ENCODE data around the gene FKBP8.

Gene FKBP8

DNA sequence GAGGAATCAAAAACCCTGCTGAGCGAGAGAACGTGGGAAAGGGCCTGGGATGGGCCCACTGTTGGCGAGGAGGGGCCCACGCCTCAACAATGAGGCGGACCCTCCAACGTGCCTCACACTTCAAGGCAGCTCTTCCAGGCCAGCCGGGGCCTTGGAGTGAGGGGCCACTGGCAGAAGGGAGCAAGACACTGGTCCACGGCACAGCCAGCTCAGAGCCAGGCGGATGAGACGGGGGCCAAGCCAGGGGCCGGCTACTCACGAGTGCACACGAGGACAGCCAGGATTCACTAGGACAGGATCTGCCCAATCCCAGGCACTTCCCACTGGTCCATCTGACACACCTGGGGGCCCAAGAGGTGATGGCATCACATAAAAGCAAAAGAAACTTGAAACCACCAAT is 42.0 kb downstream of the FKBP8 start:
- DNase-seq = no peak

DNA sequence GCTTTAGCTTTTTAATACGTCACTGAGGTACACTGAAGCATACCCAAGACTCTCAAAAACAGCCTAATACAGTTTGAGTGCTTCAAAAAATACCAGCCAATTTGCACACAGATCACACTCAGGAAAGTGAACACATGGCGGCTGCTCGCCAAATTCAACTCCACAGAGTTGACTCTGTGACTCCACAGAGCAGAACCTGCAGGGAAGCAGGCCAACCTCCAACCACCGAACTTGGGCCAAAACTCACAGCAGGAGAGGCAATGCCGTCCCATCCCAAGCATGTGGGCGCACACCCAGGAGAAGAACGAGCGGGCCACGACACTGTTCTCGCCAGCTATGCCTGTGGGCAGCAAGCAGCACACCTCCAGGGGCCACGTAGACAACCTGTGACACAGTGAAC is 42.6 kb downstream of the FKBP8 start:
- DNase-seq = no peak

DNA sequence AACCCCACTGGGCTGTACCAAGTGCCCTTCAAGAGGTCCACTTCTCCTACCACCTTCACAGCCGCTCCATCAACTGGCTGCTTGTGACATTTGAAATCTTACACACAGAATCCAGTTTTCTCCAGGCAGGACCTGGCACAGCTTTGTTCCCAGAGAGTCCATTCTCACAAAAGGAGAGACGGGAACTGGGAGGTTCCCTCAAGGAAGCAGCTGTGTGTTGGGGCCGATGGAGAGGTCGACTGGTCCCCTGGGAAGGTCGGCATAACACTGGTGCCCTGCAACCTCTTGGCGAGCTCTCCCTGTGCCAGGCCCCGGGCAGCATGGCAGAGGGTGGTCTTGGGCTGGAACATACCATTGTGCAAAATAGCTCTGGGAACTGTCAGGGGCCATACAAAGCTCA is 43.0 kb downstream of the FKBP8 start:
- DNase-seq = no peak

DNA sequence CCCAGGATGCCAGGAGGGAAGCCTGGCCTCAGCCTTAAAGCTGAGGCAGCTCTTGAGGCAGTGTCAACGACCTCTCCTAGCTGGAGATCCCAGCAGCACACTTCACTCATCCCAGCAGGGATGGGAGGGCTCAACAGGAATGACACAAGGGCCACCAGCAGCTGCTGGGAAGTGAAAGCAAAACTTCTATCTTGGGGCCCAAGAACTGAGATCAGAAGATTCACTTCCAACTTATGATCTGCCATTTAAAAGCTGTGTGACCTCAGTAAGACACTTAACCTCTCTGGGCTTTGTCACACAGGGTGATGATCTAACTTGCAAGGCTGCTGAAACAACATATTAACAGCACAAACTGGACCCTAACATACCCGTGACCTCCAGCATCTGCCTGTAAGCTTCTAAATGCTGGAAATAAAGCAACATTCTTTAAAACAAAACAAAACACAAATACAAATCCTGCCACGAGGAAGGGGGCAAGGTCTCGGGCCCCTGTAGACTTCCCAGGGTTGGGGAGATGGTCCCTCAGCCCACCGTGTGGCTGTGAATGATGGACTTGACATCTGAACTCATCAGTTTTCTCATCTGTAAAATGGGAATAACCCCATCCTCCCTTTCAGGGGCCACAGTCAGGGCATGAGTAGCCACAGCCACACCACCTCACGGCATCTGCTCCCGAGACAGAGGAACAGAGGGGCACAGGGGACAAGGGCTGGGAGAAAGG is 44.2 kb downstream of the FKBP8 start:
- DNase-seq = no peak

DNA sequence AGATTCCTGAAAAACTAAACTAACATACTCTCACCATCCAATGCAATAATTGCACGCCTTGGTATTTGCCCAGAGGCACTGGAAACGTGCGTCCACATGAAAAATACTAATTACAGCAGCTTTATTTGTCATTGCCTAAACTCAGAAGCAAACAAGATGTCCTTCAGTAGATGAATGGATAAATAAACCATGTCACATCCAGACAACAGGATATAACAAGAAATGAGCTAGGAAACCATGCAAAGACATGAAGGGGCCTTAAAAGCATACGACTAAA is 46.5 kb downstream of the FKBP8 start:
- no peak for DNase-seq

DNA sequence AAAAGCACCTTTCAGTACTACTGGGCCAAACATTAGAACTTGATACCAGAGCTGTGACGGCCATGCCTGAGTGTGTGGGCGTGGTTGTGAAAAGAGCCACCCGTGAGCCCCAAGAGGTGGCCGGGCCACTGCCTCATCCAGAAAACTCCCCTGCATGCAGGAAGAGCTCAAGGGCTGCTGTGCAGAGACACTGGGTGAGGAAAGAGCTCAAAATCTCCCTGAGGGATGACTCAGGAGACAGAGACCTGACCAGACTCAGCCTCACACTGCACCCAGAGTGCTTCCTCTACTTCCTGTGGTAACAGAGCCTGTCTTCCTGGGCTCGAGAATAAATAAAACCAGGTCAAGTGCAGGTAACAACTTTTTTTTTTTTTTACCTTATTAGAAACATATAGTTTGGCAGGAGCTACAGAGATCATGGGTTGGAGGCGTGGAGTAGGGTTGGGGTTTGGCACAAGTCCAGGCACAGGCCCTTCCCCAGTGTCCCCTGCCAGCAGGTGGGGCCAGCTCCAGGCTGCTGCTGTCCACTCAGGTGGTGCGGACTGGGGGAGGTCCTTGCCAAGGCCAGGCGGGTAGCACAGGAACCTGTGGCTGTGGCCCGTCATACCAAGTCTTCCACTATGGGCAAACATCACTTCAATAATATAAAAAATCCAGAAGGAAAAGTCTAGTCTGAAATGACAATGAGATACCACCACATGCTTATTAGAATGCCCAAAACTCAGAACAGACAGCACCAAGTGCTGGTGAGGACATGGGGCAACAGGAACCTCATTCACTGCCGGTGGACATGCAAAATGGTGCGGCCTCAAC is 47.0 kb downstream of the FKBP8 start:
- peak; percentile 54 for DNase-seq

DNA sequence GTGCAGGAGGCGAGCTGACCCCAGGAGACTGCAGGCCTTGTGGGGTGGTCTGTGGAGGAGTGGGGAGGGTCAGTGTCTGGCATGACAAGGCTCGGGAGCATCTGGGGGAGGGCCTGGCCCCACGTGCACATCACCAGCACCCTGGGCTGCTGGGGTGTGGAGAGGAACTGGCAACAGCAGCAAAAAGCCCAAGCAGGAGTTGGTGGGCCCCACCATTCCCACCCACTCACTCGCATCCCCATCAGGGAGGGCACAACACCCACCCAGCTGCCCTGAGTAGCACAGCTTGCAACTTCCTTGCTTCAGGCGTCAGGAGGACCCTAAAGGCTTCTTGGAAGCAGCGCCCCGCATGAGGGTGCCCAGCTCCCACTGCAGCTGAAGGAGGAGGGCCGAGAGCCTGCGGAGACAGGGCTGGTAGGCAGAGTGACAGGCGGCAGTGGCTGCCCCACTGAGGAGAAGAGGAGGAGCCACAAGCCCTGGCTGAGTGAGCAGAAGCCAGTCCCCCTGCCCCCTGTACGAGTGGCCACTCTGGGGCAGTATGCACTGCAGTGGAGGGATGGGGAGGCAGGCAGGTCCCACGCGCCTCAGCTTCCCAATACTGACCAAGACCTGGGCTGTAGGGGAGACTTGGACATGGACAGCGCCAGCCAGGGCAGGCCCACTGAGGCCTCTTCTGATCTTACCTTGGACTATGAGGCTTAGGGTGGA is 48.0 kb downstream of the FKBP8 start:
- DNase-seq = no peak

DNA sequence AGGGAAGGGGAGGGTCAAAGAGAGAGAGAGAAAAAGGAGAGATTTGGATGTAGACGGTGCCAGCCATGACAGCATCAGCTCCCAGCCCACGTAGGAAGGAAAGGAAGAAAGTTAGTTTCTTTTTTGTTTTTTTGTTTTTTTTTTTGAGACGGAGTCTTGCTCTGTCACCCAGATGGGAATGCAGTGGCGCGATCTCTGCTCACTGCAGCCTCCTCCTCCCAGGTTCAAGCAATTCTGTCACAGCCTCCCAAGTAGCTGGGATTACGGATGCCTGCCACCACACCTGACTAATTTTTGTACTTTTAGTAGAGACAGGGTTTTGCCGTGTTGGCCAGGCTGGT is 49.1 kb downstream of the FKBP8 start:
- peak; percentile 38 for DNase-seq

DNA sequence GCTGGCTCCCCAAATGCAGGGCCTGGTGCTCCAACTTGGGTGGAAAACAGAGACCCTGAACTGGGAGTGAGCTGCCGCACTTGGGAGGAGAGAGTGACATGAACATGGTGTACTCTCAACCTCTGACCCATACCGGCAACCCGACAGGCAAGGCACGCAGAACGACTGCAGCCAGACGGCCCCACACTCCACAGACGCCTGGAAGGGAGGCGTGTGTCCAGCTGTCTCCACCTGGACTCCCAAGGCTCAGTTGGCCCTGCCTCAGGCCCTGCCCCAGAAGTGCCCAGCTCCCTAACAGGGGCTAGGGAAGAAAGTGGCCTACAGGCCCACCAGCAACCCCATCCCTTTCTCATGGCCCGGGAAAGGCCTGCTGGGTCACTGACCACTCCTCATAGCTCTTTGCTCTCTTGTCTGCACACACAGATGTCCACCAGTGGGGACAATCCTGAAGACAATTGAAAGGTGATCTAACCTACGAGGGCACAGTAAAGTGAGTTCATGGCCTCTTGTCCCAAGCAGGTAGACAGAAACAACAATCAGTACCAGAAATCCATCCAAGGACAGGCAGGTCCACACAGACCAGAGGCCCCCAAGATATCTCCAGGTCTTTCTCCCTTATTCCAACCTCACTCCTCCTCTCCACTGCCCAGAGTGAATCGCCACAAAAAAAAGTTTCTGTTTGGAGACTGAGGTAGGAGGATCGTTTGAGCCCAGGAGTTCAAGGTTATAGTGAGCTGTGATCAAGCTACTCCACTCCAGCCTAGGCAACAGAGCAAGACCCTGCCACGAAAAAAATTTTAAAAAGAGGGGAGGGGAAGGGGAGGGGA is 49.7 kb downstream of the FKBP8 start:
- no peak for DNase-seq

DNA sequence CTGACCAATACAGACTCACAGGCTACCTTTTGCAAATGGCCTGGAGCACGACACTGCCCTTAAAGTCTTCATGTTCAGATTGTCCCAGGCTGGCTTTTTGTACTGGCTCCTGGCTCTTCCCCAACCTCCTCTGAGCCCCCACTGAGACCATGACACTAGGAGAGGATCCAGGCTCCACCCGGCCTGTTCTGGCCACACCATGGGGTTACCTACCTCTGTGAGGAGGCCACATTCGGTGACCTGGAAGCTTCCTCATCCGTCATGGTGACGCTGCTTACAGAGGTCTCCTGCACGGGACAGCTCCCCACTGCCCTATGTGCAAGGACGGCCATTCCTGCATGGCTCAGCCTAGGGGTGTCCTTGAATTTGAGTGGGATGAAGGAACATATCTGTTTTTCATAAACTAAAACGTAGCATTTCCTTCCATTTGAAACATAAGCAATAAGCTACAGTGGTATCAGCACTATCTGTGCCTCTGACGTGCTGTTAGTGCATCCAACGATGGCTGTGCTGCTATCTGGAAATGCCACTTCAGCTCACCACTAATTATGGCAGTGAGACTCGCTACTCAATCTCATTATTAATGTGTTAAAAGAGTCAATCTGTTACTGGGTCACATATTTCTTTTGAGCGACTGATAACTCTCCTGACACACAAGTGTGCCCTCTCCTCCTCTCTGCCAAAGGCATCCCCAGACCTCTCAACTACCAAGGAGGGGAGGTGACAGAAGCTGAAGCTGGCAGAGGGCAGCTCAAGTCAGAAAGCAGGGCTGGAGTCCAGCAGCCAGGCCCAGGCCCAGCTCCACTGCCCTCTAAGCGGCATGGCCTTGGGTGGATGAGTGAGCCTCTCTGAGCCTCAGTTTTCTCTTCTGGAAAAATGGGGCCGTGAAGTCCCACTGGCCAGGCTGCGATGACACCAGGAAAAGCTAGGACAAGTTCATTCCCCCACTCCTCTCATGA is 51.1 kb downstream of the FKBP8 start:
- DNase-seq = no peak

DNA sequence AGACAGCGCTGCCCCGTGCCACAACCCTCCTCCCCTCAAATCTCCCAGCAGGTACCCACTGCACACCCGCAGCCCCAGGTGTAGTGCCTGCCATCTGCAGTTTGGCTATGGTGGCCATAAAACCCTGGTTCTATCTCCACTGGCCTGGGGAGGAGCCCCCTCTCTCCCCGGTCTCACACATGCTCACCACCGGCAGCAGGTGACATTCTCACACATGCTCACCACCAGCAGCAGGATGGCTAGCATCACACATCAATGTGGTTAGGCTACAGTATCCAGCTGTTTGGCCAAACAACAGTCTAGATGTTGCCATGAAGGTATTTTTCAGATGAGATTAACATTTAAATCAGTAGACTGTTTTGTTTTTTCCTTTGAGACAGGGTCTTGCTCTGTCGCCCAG is 52.6 kb downstream of the FKBP8 start:
- DNase-seq = no peak

DNA sequence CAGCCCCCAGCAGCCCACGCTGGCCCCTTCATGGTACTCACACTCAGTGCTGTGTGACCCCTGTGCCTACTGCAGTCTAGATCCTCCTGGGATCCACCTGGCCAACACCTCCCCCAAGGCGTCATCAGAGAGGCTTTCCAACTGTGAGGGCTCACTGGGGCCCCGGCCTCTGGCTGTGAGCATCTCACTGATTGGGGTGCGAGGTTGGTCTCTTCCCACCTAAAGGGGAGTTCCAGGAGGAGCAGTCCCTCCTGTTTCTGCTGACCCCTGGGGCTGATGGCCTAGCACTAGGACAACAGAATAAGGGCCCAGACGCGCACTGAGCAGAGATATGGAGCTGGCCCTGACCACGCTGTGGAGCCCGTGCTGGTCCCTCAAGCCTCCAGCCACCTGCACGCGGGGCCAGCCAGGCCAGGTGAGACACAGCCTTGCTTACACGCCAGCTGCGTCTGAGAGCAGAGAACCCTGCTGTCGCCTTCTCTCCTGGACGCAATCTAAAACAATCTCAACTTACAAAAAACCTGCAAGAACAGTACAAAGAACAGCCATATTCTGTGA is 53.7 kb downstream of the FKBP8 start:
- no peak for DNase-seq

DNA sequence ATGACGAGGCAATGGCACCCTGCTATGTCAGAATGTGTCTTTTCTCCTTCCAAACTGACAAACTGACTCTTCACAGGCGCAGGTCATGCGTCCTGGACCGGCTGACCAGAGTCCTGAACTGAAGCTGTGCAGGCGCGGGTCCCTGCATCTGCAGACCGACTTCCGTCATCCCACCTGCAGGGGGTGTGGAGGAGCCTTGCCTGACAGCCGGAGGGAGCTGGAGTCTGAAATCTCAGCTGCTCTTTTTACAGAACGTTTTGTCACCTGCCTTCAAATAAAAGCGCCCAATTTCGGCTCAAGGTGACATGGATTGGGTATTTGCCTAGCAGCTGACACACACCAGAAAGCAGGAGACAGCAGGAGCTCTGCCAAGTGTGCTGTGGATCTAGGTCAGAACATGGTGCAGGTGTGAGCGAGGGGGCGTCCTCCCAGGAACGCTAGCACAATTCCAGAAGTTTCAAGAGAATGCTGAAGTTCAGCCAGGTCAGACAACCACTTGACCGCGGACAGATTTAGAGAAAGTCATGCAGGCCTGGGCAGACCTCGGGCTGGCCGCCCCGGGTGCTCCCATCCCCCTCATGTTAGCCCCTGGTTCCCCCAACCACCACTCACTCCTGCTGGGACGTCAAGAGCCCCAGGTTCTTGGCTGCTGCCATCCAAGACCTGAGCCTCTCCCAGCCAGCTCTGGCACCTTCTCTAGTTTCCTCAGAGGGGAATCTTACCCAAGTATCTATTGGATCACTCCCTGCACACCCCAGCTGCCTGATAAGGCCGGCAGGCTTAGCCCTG is 54.3 kb downstream of the FKBP8 start:
- DNase-seq = no peak

DNA sequence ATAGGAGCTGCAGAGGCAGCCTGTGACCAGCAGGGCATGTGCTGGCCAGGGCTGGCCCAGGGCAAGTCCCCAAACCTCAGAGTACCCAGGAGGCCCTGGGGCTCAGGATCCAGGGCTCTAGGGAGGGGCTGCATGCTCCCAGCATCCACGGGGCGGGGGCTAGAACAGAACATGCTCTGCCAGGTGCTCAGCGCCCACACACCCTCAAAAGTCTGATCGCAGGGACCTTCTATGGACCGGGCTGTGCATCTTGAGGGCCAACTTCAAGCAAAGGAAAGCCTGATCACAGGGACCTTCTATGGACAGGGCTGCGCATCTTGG is 55.0 kb downstream of the FKBP8 start:
- peak; percentile 23 for DNase-seq

DNA sequence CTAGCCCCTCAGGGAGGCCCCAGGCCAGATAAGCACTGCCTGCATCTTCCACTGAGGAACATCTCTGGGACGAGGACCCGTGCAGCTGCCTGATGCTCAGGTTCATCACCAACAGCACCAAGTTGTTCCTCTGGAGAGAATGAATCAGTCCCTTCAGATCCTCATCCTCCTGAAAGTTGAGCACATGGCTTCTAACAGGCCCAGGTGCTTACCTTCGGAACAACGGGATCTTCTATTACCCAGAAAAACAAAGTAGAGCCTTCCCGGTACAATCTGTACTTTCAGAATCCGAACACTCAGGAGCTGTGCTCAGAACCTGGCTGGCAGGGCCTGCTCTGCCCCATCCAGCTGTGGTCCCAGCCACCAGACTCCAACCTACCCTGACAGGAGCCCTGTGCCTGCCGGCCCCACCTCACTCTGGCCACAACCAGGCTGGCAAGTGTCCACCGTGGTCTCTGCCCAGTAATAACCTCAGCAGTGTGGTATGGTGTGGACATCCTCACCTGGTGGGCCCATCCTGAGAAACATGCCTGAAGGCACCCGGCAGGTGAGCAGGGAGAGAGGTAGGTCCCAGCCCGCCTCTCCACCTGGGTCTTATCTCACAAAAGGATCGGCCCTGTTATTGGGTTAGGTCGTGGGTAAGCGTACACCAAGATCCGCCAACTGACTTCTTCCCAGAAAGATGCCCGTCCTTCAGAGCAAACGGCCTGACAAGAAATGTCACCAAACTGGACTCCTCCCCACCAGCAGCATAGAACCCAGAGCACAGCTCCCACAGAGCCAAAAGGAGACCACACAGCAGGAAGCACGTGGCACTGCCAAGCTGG is 55.6 kb downstream of the FKBP8 start:
- no peak for DNase-seq

DNA sequence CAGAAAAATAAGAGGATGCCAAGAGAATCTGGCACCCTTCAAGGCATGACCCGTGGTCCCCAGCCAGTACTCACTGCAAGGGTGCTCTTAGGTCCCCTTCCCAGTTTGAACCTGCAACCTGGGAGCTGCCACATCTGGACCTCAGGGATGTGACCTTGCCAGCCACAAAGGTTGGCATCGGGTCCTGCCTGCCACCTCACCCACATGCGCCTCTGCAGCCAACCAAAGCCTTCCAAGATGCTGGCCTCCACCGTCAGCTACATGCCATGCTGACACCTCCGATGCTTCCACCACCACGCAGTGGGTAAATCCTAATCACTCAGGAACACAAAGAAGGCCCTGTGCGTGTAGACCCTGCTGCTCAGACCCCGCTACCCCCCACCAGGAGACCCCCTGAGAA is 56.6 kb downstream of the FKBP8 start:
- DNase-seq = no peak

DNA sequence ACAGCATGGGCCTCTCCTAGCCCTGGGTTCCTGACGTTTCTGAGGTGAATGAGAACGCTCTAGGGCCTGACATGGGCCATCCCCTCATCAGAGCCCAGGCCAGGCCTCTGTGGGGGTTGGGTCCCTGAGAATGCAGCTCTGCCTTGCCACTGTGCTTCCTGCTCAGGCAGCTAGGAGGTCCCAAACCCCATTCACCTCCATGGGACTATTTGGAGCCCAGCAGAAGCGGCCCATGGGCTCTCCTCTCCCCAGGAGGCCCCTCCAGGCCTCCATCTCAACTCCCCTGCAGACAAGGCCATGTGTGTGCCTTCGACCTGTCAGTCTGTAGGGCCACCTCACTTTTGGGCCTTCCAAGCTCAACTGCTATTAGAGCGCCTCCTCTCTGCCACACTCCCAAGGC is 58.4 kb downstream of the FKBP8 start:
- no peak for DNase-seq

DNA sequence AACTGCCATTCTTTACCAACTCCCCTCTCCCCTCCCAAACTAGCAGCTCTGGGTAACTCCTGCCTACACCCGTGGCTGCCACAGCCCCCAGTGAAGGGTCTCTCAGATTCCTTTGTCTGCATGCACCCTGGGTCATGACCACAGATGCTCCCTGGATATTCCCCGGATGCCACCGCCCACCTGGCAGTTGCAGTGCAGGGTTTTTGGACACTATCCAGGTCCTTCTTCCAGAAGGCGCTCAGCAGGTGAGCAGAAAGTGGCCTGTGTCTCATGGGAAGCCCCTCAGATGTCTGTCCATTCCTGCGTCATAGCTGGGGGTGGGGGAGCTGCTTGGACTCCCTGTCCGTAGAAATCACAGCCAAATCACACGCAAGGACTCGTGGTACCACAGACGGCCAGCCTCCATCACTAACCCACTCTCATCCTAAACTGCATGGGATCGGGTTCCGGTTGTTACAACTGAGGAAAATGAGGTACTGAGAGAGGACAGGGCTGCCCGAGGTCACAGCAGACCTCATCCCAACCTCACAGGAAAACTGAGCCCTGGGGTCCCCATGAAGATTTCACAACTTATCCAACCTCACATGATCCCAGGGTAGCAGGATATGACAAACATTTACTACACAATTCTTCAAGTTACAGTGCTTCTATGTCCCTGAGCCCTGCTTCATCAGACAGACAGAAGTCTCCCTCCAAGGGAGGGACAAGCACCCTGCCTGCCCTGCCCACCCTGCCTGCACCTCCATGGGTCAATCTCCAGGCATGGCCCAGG is 60.1 kb downstream of the FKBP8 start:
- no peak for DNase-seq

Measured in fibroblast of skin of scalp (primary cell).